Cardiac septum (tissue), 1 donor: ENCODE data around the gene COL17A1. TPM values are rescaled to one million over a fixed set of nuclear protein-coding genes. Genes with fewer than 3 reads are reported as not detected.
A peak's percentile ranks its signal among the peaks of the same experiment; 100 is the strongest.

Experiments
- DNase-seq: peaks from one replicate; pipeline ENCODE4 v3.0.0-alpha.2; 2020; ENCODE audit warnings: low spot score
- intact Hi-C: fragments of 100-400 bp; cut with DNase I; formaldehyde crosslinking; loops from one replicate; pipeline ENCODE4 v1.14.0; 2022
- total RNA-seq: library from RNA; stranded (reverse); fragmentation: NEBNext Ultra II Directional; extraction: Animal tissue kit (Norgen Biotek cat#: 25700); gene quantifications from one replicate; pipeline ENCODE4 v1.2.1, GENCODE V29; 2021
- donor health status: DM: no; HTN: no; CAD: no.

COL17A1 gene
- total RNA-seq, 1 donor from 2014 or later, result 0.22 TPM

GRCh38 chr10:104037261-104037951, 48.3 kb downstream of the COL17A1 start:
- intact Hi-C loops, result no loop called here
- DNase-seq, result no peak

DNA sequence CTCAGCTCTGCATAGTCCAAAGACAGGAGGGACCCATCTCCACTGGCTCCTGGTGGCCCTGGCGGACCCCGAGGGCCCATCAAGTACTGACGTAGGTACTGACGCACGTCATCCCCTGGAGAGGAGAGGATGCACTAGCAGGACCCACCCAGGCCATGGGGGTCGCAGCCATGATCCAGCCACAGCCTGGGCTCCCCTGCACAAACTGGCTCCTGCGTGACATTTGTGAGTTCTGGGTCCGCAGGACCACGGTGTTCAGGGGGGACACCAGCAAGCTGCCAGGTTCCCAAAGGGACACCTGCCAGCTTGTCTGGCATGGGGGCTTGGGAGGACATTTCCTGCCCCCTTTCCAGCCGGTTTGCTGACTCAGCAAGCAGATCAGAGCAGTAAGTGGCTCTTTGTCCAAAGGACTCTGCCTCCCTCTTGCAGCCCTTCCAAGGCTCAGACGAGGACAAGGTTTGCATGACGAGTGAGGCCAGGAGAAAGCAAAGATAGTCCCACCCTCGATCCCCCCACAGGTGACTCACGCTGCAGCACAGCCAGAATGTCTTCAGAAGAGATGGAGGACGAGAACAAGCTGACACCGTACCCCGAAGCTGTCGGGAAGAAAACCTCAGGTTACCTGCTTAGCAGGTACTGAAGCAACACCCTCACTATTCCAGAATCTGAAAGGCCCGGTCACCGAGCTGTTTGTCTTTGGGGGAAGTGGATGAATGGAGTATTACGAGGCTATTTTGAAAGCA, 49.0 kb downstream of the COL17A1 start:
- no peak for DNase-seq
- intact Hi-C loops, result no loop called here

GRCh38 chr10:104036069-104036384, 49.7 kb downstream of the COL17A1 start:
- no peak for DNase-seq
- intact Hi-C loops, result no loop called here

GRCh38 chr10:104035194-104036068, 50.2 kb downstream of the COL17A1 start:
- DNase-seq, result no peak
- intact Hi-C loops, result no loop called here

DNA sequence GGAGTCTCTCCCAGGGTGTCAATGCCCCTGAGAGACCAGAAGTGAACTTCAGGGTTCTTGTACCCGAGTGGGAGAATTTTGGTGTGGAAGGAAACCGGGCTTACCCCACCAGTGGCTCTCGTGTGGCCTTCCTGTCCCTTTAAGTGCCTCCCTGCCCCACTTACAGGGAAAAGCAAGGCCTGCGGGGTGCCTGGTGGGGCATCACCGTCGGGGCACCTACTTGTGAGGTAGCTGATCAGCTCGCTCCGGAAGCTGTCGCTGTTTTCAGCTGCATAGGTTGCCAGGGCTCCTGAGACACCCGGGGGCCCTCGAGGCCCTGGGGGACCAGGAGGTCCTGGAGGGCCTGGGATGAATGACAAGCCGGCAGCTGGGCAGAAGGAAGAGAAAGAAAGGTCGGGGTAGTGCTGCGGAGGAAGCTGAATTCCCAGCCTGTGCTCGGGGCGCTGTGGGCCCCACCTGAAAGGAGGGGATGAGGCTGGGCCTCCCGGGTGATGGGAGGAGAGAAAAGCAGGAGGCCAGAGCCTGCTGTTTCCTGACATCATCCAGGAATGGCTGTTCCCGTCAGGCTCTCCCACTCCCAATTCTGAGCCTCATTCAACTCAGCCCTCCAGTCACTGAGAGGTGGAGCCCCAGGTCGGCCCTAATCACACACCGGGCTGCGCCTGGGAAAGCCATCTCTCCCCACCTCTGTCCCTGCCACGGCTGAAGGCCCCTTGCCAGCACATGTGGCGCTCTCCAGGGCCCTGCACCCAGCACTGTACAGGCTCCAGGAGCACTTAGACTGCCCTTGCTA, 51.1 kb downstream of the COL17A1 start:
- intact Hi-C loops, result loop anchor here (5.0 kb wide), 1 partner anchor 88 kb away; the partner anchor contains the start of gene SFR1
- DNase-seq, result no peak

DNA sequence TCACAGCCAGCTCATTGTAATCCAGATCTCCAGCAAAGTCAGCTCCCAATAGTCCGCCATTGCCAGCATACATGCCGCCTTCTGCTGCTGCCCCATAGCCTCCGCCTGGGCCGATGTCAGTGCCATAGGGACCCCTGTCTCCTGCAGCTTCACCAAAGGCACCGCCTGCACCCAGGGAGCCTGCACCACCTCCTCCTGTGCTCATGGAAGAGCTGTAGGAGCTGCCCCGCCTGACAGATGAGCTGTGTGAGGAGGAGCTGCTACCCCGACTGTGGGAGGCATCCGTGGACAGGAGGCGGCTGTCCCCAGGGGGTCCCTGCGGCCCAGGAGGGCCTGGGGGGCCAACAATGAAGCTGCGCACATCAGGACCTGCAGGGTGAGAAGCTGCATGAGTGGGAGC, 51.7 kb downstream of the COL17A1 start:
- no peak for DNase-seq

DNA sequence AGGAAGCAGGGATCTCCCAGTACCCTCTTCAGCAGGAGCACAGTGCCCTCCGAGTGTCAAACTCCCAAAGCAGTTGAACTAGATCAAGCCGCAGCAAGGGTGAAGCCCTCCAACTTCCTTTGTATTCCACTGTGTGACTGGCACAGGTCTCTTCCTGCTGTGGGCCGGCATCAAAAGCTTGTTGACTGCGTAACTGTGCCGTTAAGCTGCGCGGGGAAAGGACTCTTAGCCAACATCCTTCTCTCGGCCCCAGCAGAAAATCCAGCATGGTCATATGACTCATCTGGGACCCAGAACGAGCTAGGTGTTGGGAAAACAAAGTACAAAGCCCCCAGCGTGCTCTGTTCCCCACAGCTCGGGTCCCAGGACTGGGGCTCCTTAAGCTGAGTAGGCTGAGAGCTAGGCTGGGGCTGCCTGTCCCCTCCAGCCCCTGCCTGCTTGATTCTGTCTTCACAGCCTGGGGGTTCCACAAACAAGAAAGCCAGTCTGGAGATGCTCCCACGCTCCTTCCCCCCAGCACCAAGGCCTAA, 52.2 kb downstream of the COL17A1 start:
- no peak for DNase-seq
- intact Hi-C loops, result loop anchor here (5.0 kb wide), 1 partner anchor 89 kb away; the partner anchor contains the start of gene SFR1

More for the DNA sequence above, 51.7 kb downstream of the COL17A1 start:
- intact Hi-C loops, result loop anchor here (5.0 kb wide), 1 partner anchor 88 kb away; the partner anchor contains the start of gene SFR1

GRCh38 chr10:104032144-104032775, 53.4 kb downstream of the COL17A1 start:
- intact Hi-C loops, result loop anchor here (5.0 kb wide), 1 partner anchor 90 kb away; the partner anchor contains the start of gene SFR1
- no peak for DNase-seq

DNA sequence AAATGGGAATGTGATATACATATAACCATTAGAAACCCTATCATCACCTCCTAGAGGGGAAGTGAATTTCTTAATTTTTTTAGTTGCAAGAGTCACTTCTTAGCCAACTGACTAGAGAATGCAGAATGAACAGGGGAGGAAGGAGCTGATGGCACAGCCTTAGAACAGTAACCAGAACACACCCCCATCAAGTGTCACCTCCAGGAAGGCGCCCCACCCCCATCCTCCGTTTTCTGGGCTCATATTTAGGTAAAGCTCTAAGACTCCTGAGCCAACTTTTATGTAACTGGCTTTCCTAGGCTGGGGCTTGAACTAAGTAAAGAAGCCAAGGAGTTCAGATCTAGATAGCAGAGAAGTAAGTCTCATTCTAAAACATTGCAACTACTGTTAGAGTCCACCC, 54.0 kb downstream of the COL17A1 start:
- DNase-seq, result no peak
- intact Hi-C loops, result loop anchor here (5.0 kb wide), 1 partner anchor 91 kb away; the partner anchor contains the start of gene SFR1

DNA sequence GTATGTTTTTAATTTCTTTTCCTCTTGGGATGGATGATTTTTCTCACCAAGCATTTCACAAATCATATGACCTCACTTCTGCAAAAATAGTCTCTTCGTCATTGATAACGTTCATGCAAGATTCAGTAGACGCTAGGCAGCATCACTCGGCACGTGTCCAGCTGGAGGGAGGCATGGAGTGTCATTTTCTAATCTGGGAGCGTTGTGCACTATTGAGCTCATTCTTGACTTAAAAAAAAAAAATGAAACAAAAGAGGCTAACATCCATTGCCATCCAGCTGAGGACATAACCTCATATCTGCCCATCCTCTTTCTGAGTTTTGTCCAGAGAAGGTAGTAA, 56.2 kb downstream of the COL17A1 start:
- intact Hi-C loops, result loop anchor here (10.0 kb wide), 1 partner anchor 115 kb away; the partner anchor contains the start of gene STN1
- DNase-seq, result peak; percentile 92

GRCh38 chr10:104028823-104029520, 56.7 kb downstream of the COL17A1 start:
- intact Hi-C loops, result loop anchor here (10.0 kb wide), 1 partner anchor 114 kb away; the partner anchor contains the start of gene STN1
- DNase-seq, result no peak

DNA sequence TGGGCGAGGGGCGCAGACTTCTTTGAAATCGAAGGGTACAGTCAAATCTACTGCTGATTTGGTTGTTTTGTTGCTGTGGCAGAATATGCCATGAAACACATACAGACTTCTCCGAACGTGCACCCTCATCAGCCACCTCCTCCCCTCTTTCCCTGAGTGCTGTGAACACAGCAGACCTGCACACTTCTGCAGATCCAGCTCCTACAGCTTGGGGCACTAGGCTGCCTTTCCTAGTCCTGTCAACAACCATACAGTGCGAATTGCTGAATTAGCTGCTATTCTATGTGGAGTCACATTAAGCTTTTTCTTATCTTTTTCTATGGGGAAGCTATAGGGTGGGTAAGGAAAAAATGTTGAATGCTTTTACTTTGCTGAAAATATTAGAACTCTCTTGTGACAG, 57.5 kb downstream of the COL17A1 start:
- no peak for DNase-seq
- intact Hi-C loops, result loop anchor here (10.0 kb wide), 1 partner anchor 113 kb away; the partner anchor contains the start of gene STN1

DNA sequence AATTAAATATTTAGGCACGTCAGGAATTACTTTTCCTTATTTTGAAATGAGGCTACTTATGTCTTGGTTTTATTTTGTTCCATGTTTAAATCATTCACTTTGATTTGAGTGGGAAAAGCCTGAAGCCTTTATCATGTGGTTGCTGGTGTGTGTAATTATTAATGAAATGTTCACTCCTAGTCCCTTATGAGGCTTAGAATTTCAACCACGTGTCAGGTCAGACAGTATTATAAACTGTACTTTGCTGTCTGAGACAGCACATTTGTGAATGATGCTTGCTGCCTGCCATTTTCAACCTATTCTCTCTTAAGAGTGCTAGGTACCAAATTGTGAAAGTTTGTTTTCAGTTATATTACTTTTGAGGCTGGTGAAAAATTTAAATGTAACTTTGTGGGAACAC, 58.9 kb downstream of the COL17A1 start:
- DNase-seq, result no peak
- intact Hi-C loops, result loop anchor here (10.0 kb wide), 1 partner anchor 112 kb away; the partner anchor contains the start of gene STN1

DNA sequence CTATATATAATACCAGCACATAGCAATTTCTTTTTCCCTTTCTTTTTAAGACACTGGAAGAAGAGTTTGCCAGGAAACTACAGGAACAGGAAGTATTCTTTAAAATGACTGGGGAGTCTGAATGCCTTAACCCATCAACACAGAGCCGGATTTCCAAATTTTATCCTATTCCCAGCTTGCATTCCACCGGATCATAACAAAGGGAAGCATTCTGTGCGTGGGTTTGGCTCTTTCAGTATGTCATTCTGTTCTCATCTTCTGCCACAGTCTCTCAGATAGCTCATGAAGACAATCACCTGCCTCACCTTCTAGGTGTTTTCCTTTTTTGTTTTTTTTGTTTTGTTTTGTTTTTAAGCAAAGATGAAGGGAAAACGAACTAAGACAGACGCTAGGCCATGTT, 60.2 kb downstream of the COL17A1 start:
- intact Hi-C loops, result loop anchor here (10.0 kb wide), 1 partner anchor 111 kb away; the partner anchor contains the start of gene STN1
- no peak for DNase-seq

- intact Hi-C loops, result loop anchor here (10.0 kb wide), 1 partner anchor 107 kb away; the partner anchor contains the start of gene STN1
- no peak for DNase-seq
Measured at GRCh38 chr10:104022026-104022425, 63.7 kb downstream of the COL17A1 start.

- no peak for DNase-seq
- intact Hi-C loops, result loop anchor here (10.0 kb wide), 1 partner anchor 106 kb away; the partner anchor contains the start of gene STN1
Measured at GRCh38 chr10:104021246-104021645, 64.4 kb downstream of the COL17A1 start.

DNA sequence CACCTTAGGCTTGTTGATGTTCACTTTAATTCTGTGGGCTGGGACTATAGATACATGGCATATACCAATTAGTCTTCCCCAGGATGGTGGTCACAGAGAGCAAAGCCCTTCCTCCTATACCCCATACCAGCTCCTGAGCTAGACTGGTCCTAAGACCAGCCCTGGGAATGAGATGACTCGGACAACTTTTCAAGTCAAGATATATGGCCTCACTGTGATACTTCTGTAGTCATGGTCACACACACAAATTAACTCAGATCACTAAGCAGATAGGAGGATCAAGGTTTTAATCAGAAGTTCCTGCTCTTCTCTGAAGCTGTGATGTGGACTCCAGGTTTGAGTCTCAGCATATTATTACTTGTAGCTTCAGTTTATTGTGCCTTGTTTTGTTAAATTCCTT, 65.7 kb downstream of the COL17A1 start:
- no peak for DNase-seq
- intact Hi-C loops, result loop anchor here (10.0 kb wide), 1 partner anchor 105 kb away; the partner anchor contains the start of gene STN1
